K562 (cell line): ENCODE results near the gene VWA5B1. TPM values are rescaled to one million over a fixed set of nuclear protein-coding genes. Genes with fewer than 3 reads are reported as not detected.
A peak's percentile ranks its signal among the peaks of the same experiment; 100 is the strongest.

ENCODE experiments used
- ATAC-seq: fragments of 200-7000 bp; cut with Tn5 transposase; 3 replicates; pipeline ENCODE4 v1.9.1; 2020; ENCODE audit warnings: moderate library complexity
- BruUV-seq: library from RNA; stranded (reverse); fragments of 400-500 nt; replicated peaks from 2 replicates; lab custom pipeline; 2021; lab: Mats Ljungman, UMichigan
- CTCF ChIA-PET: fragments of 300-600 bp; formaldehyde crosslinking; extraction: SDS; loops from one replicate; lab custom pipeline; 2021; ENCODE audit warnings: low intra/inter-chr PET ratio; lab: Yijun Ruan, JAX
- POLR2A ChIA-PET: fragments of 300-600, 350-650 bp; sonication (Branson Sonifier 250); formaldehyde crosslinking; extraction: SDS; loops from one replicate; lab custom pipeline; 2021; ENCODE audit warnings: antibody characterized with exemption, inconsistent platforms; lab: Yijun Ruan, JAX
- DNase-seq, 4 experiments: peaks; one replicate each; pipeline versions ENCODE4 v3.0.0 to v3.0.0-alpha.2; 2011 to 2018; ENCODE audit warnings: low spot score in 3 of 4, mixed read lengths in 3 of 4; ENCODE audit errors: extremely low read depth in 1 of 4
- FAIRE-seq: peaks from 2 replicates; lab custom pipeline; 2011; peaks lifted over from hg19 to GRCh38; lab: Jason Lieb, UNC
- H2AFZ ChIP-seq: 2 replicates; pipeline ENCODE4 v1.6.0; 2011; ENCODE audit warnings: low read depth, low read length, control low read depth, inconsistent platforms
- H3K27ac ChIP-seq: fragments of 200-600 bp; 3 replicates; pipeline ENCODE4 v1.8.0; 2011; ENCODE audit warnings: low read depth, mild to moderate bottlenecking, control low read depth, inconsistent platforms, low read length, moderate library complexity, mixed read lengths; ENCODE audit errors: extremely low read depth
- H3K27me3 ChIP-seq, 2 experiments: fragments of 300-600 bp in 1 of 2; 2 replicates in 1 of 2; 3 replicates in 1 of 2; pipeline versions ENCODE4 v1.6.0 to v1.8.0; 2011; ENCODE audit warnings: inconsistent platforms in 2 of 2, low read length in 2 of 2, mild to moderate bottlenecking in 1 of 2, mixed read lengths in 1 of 2, moderate library complexity in 1 of 2; ENCODE audit not compliant: control insufficient read depth in 2 of 2, insufficient read depth in 2 of 2
- H3K36me3 ChIP-seq: fragments of 300-600 bp; 3 replicates; pipeline ENCODE4 v1.8.0; 2011; ENCODE audit warnings: mild to moderate bottlenecking, low read length, inconsistent platforms; ENCODE audit not compliant: control insufficient read depth, insufficient read depth
- H3K4me1 ChIP-seq, 2 experiments: fragments of 200-600 bp in 1 of 2; replicated peaks in 1 of 2; 2 replicates in 1 of 2; 3 replicates in 1 of 2; pipeline versions ENCODE4 v1.5.1 to v1.8.0; 2011; ENCODE audit warnings: inconsistent platforms in 2 of 2, low read length in 2 of 2, mild to moderate bottlenecking in 1 of 2, mixed read lengths in 1 of 2, moderate library complexity in 1 of 2; ENCODE audit not compliant: control insufficient read depth in 2 of 2, insufficient read depth in 2 of 2
- H3K4me2 ChIP-seq: 2 replicates; pipeline ENCODE4 v1.6.1; 2011; ENCODE audit warnings: low read length, control low read depth, inconsistent platforms, mixed read lengths; ENCODE audit not compliant: insufficient read depth
- H3K4me3 ChIP-seq: fragments of 200-600 bp; sonication (generic), shearing (Covaris generic); 2 replicates; pipeline ENCODE4 v1.5.1; 2016; ENCODE audit warnings: control low read depth, inconsistent platforms
- H3K79me2 ChIP-seq: fragments of 200-600 bp; 3 replicates; pipeline ENCODE4 v1.8.0; 2011; ENCODE audit warnings: low read length, inconsistent platforms; ENCODE audit not compliant: control insufficient read depth, insufficient read depth
- H3K9ac ChIP-seq, 2 experiments: 2 replicates each; pipeline versions ENCODE4 v1.6.0 to v1.6.1; 2011; ENCODE audit warnings: low read depth in 2 of 2, low read length in 2 of 2, control low read depth in 1 of 2, inconsistent platforms in 1 of 2, mild to moderate bottlenecking in 1 of 2, mixed read lengths in 1 of 2; ENCODE audit not compliant: insufficient read depth in 1 of 2
- H3K9me1 ChIP-seq: one replicate; pipeline ENCODE4 v1.6.0; 2011; ENCODE audit warnings: inconsistent platforms, mild to moderate bottlenecking, low read length, moderate library complexity; ENCODE audit not compliant: control insufficient read depth, insufficient read depth
- H3K9me3 ChIP-seq: replicated peaks from 2 replicates; pipeline ENCODE4 v1.5.1; 2011; ENCODE audit warnings: low read depth, low read length, inconsistent platforms; ENCODE audit not compliant: control insufficient read depth, insufficient read depth
- H4K20me1 ChIP-seq: replicated peaks from 2 replicates; pipeline ENCODE4 v1.6.1; 2011; ENCODE audit warnings: low read length, inconsistent platforms, mixed read lengths; ENCODE audit not compliant: control insufficient read depth, insufficient read depth
- BRF1 ChIP-seq: IDR thresholded peaks from 3 replicates; pipeline ENCODE4 v1.6.1; 2011; ENCODE audit warnings: borderline replicate concordance, mild to moderate bottlenecking; ENCODE audit not compliant: insufficient read length; ENCODE audit errors: extremely low read depth
- EGR1 ChIP-seq: fragments of 450-650 bp; conservative IDR thresholded peaks from 2 replicates; pipeline ENCODE4 v1.6.1; 2017; ENCODE audit warnings: mild to moderate bottlenecking
- ERF ChIP-seq: fragments of 450-650 bp; formaldehyde crosslinking; IDR thresholded peaks from 2 replicates; pipeline ENCODE4 v1.4.0; 2020; ENCODE audit warnings: mild to moderate bottlenecking, mixed read lengths
- GTF2A2 ChIP-seq: IDR thresholded peaks from 2 replicates; pipeline ENCODE4 v1.6.1; 2016; ENCODE audit warnings: mild to moderate bottlenecking, missing genetic modification characterization, missing compliant biosample characterization
- PBX2 ChIP-seq, 2 experiments: IDR thresholded peaks in 1 of 2; conservative IDR thresholded peaks in 1 of 2; 2 replicates each; pipeline ENCODE4 v1.6.1; 2016; ENCODE audit warnings: low read depth in 2 of 2, mild to moderate bottlenecking in 1 of 2, missing compliant biosample characterization in 1 of 2, missing genetic modification characterization in 1 of 2, moderate library complexity in 1 of 2
- PKNOX1 ChIP-seq: fragments of 450-650 bp; IDR thresholded peaks from 2 replicates; pipeline ENCODE4 v1.6.1; 2016
- STAT5A ChIP-seq: IDR thresholded peaks from 2 replicates; pipeline ENCODE4 v1.6.1; 2012; ENCODE audit warnings: low read length, inconsistent platforms, borderline replicate concordance
- ZBTB11 ChIP-seq, 3 experiments: fragments of 200-800 bp in 1 of 3; fragments of 250-450 bp in 1 of 3; fragments of 450-650 bp in 1 of 3; sonication (Bioruptor Pico) in 1 of 3; sonication (Bioruptor generic) in 1 of 3; formaldehyde crosslinking in 1 of 3; IDR thresholded peaks; 2 replicates each; pipeline versions ENCODE4 v1.6.1 to v1.8.0; 2016 to 2022; ENCODE audit warnings: mild to moderate bottlenecking in 2 of 3, missing genetic modification characterization in 2 of 3, missing compliant biosample characterization in 1 of 3, moderate library complexity in 1 of 3
- WGBS: fragments of 100-300 bp; shearing (Covaris generic); methylation state at CpG from one replicate; pipeline ENCODE4 v1.1.6; 2016; ENCODE audit warnings: low coverage, mixed read lengths; ENCODE audit not compliant: insufficient coverage; ENCODE audit errors: missing lambda C conversion rate; 5-methylcytosine and 5-hydroxymethylcytosine counted together
- in situ Hi-C: fragments of 300-500 bp; cut with MboI; formaldehyde crosslinking; loops from 4 replicates; pipeline ENCODE4 v1.15.0; 2018; ENCODE audit warnings: inconsistent platforms, mixed read lengths
- intact Hi-C: fragments of 100-400 bp; cut with micrococcal nuclease; formaldehyde crosslinking; loops from 2 replicates; pipeline ENCODE4 v1.14.2; 2022
- polyA plus RNA-seq, 8 experiments: library from polyadenylated mRNA; depleted of rRNA in 4 of 8; stranded (reverse) in 5 of 8; unstranded in 3 of 8; fragments of >200 nt; fragmentation: Nextera tagmentation in 2 of 8; fragmentation: Illumina TruSeq in 1 of 8; extraction: Ambion mirVana in 2 of 8; extraction: Trizol in 1 of 8; gene quantifications; 2 replicates each; pipeline versions ENCODE4 v1.2.1 to v1.2.3, GENCODE V29; 2011 to 2014; ENCODE audit warnings: inconsistent platforms in 1 of 8, missing spikeins in 1 of 8
- total RNA-seq, 7 experiments: library from RNA; depleted of rRNA in 6 of 7; stranded (reverse); fragments of >200 nt in 6 of 7; fragmentation: Illumina TruSeq in 2 of 7; extraction: Trizol in 2 of 7; gene quantifications; 2 replicates each; pipeline versions ENCODE4 v1.2.1 to v1.2.3, GENCODE V29; 2011 to 2021; ENCODE audit warnings: low replicate concordance in 1 of 7

The VWA5B1 gene
- total and polyA plus RNA-seq, 9 of the 15 experiments (the other 6 are each of a cell fraction or from before 2014, with no cell fraction given) = not detected

DNA sequence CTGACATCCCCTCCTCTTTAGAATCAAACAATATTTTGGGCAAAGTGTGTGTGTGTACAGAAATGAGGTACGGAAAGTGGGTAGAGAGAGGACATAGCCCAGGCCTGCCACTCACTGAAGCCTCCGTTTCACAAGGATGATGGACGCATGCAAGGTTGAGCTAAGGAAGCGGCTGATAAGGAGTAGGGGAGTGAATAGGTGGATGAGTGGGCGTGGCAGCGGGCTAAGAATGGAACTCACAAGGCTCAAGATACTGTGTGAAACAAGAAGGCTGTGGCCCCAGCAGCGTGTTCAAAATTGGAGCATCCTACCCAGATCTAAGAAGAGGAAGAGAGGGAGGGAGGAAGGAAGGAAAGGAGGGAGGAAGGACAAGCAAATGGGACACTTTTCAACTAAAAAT, 37.5 kb downstream of the VWA5B1 start:
- 2% methylated on average over 7 of the region's 7 CpGs for WGBS
- in situ Hi-C loops = no loop called here
- no peak overlapping the region for H3K9ac ChIP-seq
- intact Hi-C loops = no loop called here
- no peaks in the 10 kb centered on the region for H3K79me2 ChIP-seq
- ChIA-PET POLR2A (no interaction called here), CTCF (no interaction called here)
- H3K27me3 ChIP-seq = peaks cover 16 to 40% of the 10 kb centered on the region in 2 experiments
- no TSS peak for BruUV-seq
- FAIRE-seq = peak; percentile 69
- no peaks in the 10 kb centered on the region for H3K9me1 ChIP-seq
- peak; percentile 70 for ATAC-seq
- H3K9me3 ChIP-seq = no peaks in the 10 kb centered on the region
- H3K4me3 ChIP-seq = no peak overlapping the region
- H3K4me1 ChIP-seq = peaks cover 0 to 2% of the 10 kb centered on the region in 2 experiments; a peak in 1 of 5 replicates
- no peak overlapping the region for H3K4me2 ChIP-seq
- DNase-seq = peak in 3 of 4 experiments; percentile 39 to 48 (median 48)
- no peak overlapping the region for H3K27ac ChIP-seq
- TF ChIP-seq ZBTB11 (CRISPR knock-in tag; IDR thresholded peaks at IDR 0.05) = no peak
- TF ChIP-seq STAT5A = no peak
- no peak for TF ChIP-seq GTF2A2
- TF ChIP-seq PBX2 (CRISPR knock-in tag; IDR thresholded peaks at IDR 0.05; ENCODE audit: low read depth) = 0 out of 2 replicates have a peak, but pooled peaks have one; percentile 18
- 0 out of 2 replicates have a peak, but pooled peaks have one; percentile 21 for TF ChIP-seq PBX2 (tag; conservative IDR thresholded peaks at IDR 0.05; ENCODE audit: low read depth)
- no peak for TF ChIP-seq BRF1
- peak; percentile 86 for TF ChIP-seq PKNOX1
- TF ChIP-seq ERF (CRISPR knock-in tag) = no peak
- peak; percentile 52 for TF ChIP-seq EGR1
- no peak overlapping the region for H2AFZ ChIP-seq
- H4K20me1 ChIP-seq = 0 out of 2 replicates have a peak, but pooled peaks cover 4% of the 10 kb centered on the region
- no peaks in the 10 kb centered on the region for H3K36me3 ChIP-seq
